Prostate gland (tissue), 2 donors: ENCODE results near the gene THAP7. TPM values are rescaled to one million over a fixed set of nuclear protein-coding genes. Genes with fewer than 3 reads are reported as not detected.

Experiments used
- DNase-seq: peaks from one replicate; pipeline ENCODE4 v3.0.0-alpha.2; 2019; ENCODE audit warnings: low spot score
- H3K27ac ChIP-seq, 2 donors: fragments of 200-600 bp; sonication (generic); 2 replicates each; pipeline ENCODE4 v1.5.1; 2017 to 2019
- H3K27me3 ChIP-seq: fragments of 200-600 bp; sonication (generic); replicated peaks from 2 replicates; pipeline ENCODE4 v1.5.1; 2019; ENCODE audit not compliant: insufficient read depth
- H3K36me3 ChIP-seq, 2 donors: fragments of 200-600 bp; sonication (generic); 1 replicate in 1 of 2; 2 replicates in 1 of 2; pipeline versions ENCODE4 v1.5.1 to v1.8.1; 2017 to 2019
- H3K4me1 ChIP-seq: fragments of 200-600 bp; sonication (generic); replicated peaks from 2 replicates; pipeline ENCODE4 v1.5.1; 2019
- H3K4me3 ChIP-seq, 2 donors: fragments of 200-600 bp; sonication (generic); 2 replicates each; pipeline ENCODE4 v1.5.1; 2017 to 2019
- H3K9me3 ChIP-seq: fragments of 200-600 bp; sonication (generic); 2 replicates; pipeline ENCODE4 v1.5.1; 2017
- POLR2A ChIP-seq: fragments of 450-650 bp; IDR thresholded peaks from one replicate; pipeline ENCODE4 v1.6.1; 2016; ENCODE audit warnings: antibody characterized with exemption, mild to moderate bottlenecking
- POLR2AphosphoS5 ChIP-seq: sonication (generic); formaldehyde crosslinking; IDR thresholded peaks from one replicate; pipeline ENCODE4 v1.6.1; 2017; ENCODE audit warnings: antibody characterized with exemption
- WGBS: methylation state at CpG from one replicate; pipeline ENCODE4 v1.1.5; 2018; 5-methylcytosine and 5-hydroxymethylcytosine counted together
- intact Hi-C: fragments of 100-400 bp; cut with DNase I; formaldehyde crosslinking; loops from one replicate; pipeline ENCODE4 v1.14.2; 2022
- total RNA-seq, 2 donors: library from RNA; depleted of rRNA; stranded (reverse); fragments of >200 nt; gene quantifications; one replicate each; pipeline ENCODE4 v1.1.0, GENCODE V29; 2016
- TF ChIP-seq, protein P1 (sequence below), 4 experiments: fragments of 200-600 bp in 2 of 4; fragments of 450-650 bp in 2 of 4; sonication (generic) in 2 of 4; IDR thresholded peaks; 1 replicate in 3 of 4; 2 replicates in 1 of 4; pipeline ENCODE4 v1.5.1; 2016 to 2019; ENCODE audit warnings: antibody characterized with exemption in 4 of 4, mild to moderate bottlenecking in 2 of 4, moderate library complexity in 2 of 4

Gene THAP7
- total RNA-seq, 2 donors from 2014 or later: 77.7 to 83.1 TPM

DNA sequence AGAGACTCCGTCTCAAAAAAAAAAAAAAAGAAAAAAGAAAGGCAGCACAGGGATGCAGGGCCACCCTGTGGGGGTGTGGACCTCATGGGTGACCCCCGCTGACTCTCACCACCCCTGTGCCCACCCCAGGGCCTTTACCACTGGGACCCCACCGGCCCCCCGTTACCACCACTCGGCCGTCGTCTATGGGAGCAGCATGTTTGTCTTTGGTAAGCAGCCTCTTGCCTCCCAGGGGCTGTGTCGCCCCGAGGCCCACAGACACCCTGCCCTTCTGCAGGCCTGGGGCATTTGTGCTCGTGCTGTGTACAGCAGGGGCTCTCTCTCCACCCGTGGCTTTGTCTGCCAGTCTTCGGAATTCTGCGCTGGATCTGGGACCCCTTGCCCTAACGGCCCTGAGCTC lies 14.5 kb downstream of the THAP7 start:
- peaks cover 0 to 7% of the 10 kb centered on the region in 2 donors for H3K36me3 ChIP-seq
- H3K4me1 ChIP-seq: peaks cover 5% of the 10 kb centered on the region
- H3K27me3 ChIP-seq: no peaks in the 10 kb centered on the region
- H3K4me3 ChIP-seq: no peak overlapping the region
- no peak for DNase-seq
- intact Hi-C loops: no loop called here
- TF ChIP-seq POLR2AphosphoS5 (no peak), POLR2A (no peak)
- TF ChIP-seq, protein P1, sequence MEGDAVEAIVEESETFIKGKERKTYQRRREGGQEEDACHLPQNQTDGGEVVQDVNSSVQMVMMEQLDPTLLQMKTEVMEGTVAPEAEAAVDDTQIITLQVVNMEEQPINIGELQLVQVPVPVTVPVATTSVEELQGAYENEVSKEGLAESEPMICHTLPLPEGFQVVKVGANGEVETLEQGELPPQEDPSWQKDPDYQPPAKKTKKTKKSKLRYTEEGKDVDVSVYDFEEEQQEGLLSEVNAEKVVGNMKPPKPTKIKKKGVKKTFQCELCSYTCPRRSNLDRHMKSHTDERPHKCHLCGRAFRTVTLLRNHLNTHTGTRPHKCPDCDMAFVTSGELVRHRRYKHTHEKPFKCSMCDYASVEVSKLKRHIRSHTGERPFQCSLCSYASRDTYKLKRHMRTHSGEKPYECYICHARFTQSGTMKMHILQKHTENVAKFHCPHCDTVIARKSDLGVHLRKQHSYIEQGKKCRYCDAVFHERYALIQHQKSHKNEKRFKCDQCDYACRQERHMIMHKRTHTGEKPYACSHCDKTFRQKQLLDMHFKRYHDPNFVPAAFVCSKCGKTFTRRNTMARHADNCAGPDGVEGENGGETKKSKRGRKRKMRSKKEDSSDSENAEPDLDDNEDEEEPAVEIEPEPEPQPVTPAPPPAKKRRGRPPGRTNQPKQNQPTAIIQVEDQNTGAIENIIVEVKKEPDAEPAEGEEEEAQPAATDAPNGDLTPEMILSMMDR (IDR thresholded peaks at IDR 0.05): no peak
- H3K9me3 ChIP-seq: no peaks in the 10 kb centered on the region
- no peak overlapping the region for H3K27ac ChIP-seq
- 87% methylated on average over 14 of the region's 14 CpGs for WGBS

- H3K4me3 ChIP-seq: no peak overlapping the region
- no peak for DNase-seq
- intact Hi-C loops: no loop called here
- H3K4me1 ChIP-seq: peaks cover 8% of the 10 kb centered on the region
- TF ChIP-seq POLR2A (no peak), POLR2AphosphoS5 (no peak)
- TF ChIP-seq, protein P1 (IDR thresholded peaks at IDR 0.05): no peak
- WGBS: 95% methylated on average over 1 of the region's 1 CpG
- no peaks in the 10 kb centered on the region for H3K36me3 ChIP-seq
- no peaks in the 10 kb centered on the region for H3K9me3 ChIP-seq
- no peak overlapping the region for H3K27ac ChIP-seq
- no peaks in the 10 kb centered on the region for H3K27me3 ChIP-seq
Observed at GRCh38 chr22:20986365-20986764, 15.6 kb downstream of the THAP7 start.

DNA sequence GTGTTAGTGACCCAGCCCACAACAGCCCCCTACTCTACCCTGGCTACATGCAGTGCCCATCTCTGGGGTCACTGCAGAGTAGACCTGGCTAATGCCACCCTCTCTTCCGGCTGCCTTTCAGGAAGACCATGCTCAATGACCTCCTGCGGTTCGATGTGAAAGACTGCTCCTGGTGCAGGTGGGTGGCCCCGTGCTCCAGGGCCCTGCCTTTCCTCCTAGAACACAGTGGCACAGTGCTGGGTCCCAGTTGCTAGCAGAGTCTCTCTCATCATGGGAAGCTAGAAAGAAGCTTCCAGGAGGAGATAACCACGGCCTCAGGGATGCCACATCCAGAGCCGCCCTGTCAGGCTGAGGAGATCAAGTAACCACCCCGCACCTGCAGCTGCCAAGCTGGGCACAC lies 16.2 kb downstream of the THAP7 start:
- Histone ChIP-seq H3K27me3 (no peaks in the 10 kb centered on the region), H3K4me3 (no peak overlapping the region), H3K9me3 (no peaks in the 10 kb centered on the region), H3K36me3 (no peaks in the 10 kb centered on the region), H3K4me1 (peaks cover 13% of the 10 kb centered on the region), H3K27ac (no peak overlapping the region)
- no peak for DNase-seq
- TF ChIP-seq, protein P1 (IDR thresholded peaks at IDR 0.05): no peak
- TF ChIP-seq POLR2AphosphoS5: no peak
- TF ChIP-seq POLR2A: no peak
- WGBS: 94% methylated on average over 7 of the region's 7 CpGs
- intact Hi-C loops: no loop called here

GRCh38 chr22:20983081-20983771 lies 18.7 kb downstream of the THAP7 start:
- no peaks in the 10 kb centered on the region for H3K9me3 ChIP-seq

More at GRCh38 chr22:20983081-20983771, 18.7 kb downstream of the THAP7 start:
- DNase-seq: no peak
- Histone ChIP-seq H3K27me3 (no peaks in the 10 kb centered on the region), H3K27ac (peak overlapping the region in 1 of 2 donors; percentile 86), H3K4me1 (peaks cover 13% of the 10 kb centered on the region), H3K36me3 (no peaks in the 10 kb centered on the region), H3K4me3 (peak overlapping the region; percentile 75 to 89)
- 68% methylated on average over 5 of the region's 5 CpGs for WGBS
- TF ChIP-seq POLR2AphosphoS5: no peak
- TF ChIP-seq POLR2A: no peak
- TF ChIP-seq, protein P1 (IDR thresholded peaks at IDR 0.05): no peak
- intact Hi-C loops: no loop called here
